Spinal cord (tissue), 10 donors: ENCODE data around the gene MED26. TPM values are rescaled to one million over a fixed set of nuclear protein-coding genes. Genes with fewer than 3 reads are reported as not detected.

Source experiments
- DNase-seq, 6 donors: peaks; one replicate each; pipeline versions ENCODE4 v3.0.0 to v3.0.0-alpha.2; 2013 to 2015; ENCODE audit warnings: low spot score in 6 of 6, low read depth in 4 of 6
- H3K27ac ChIP-seq: one replicate; pipeline ENCODE4 v1.5.1; 2013; ENCODE audit warnings: low read depth, low read length, control low read depth
- H3K27me3 ChIP-seq: one replicate; pipeline ENCODE4 v1.6.1; 2013; ENCODE audit warnings: low read length; ENCODE audit not compliant: control insufficient read depth, insufficient read depth
- H3K36me3 ChIP-seq: one replicate; pipeline ENCODE4 v1.6.1; 2013; ENCODE audit warnings: low read length; ENCODE audit not compliant: control insufficient read depth, insufficient read depth
- H3K4me1 ChIP-seq: one replicate; pipeline ENCODE4 v1.6.1; 2013; ENCODE audit warnings: low read length; ENCODE audit not compliant: control insufficient read depth, insufficient read depth
- H3K4me3 ChIP-seq: one replicate; pipeline ENCODE4 v1.5.1; 2013; ENCODE audit warnings: low read depth, low read length, control low read depth
- H3K9me3 ChIP-seq: one replicate; pipeline ENCODE4 v1.6.1; 2013; ENCODE audit warnings: low read length; ENCODE audit not compliant: control insufficient read depth, insufficient read depth
- WGBS: methylation state at CpG from one replicate; pipeline ENCODE4 v1.1.5; 2013; ENCODE audit warnings: missing lambda C conversion rate; ENCODE audit not compliant: insufficient coverage; 5-methylcytosine and 5-hydroxymethylcytosine counted together
- polyA plus RNA-seq, 2 donors: library from polyadenylated mRNA; unstranded; fragments of 120-200 nt; gene quantifications; one replicate each; pipeline ENCODE4 v1.2.1, GENCODE V29; 2013; ENCODE audit not compliant: insufficient read length in 2 of 2
- total RNA-seq, 2 donors: library from RNA; depleted of rRNA in 1 of 2; stranded (reverse); fragments of 120-200 nt in 1 of 2; fragments of >200 nt in 1 of 2; gene quantifications; one replicate each; pipeline versions ENCODE4 v1.2.3 to v1.2.4, GENCODE V29; 2013 to 2014
- donor health status: healthy.

Gene MED26
- total and polyA plus RNA-seq, 4 donors: 4.0 to 9.2 (median 8.1) TPM

DNA sequence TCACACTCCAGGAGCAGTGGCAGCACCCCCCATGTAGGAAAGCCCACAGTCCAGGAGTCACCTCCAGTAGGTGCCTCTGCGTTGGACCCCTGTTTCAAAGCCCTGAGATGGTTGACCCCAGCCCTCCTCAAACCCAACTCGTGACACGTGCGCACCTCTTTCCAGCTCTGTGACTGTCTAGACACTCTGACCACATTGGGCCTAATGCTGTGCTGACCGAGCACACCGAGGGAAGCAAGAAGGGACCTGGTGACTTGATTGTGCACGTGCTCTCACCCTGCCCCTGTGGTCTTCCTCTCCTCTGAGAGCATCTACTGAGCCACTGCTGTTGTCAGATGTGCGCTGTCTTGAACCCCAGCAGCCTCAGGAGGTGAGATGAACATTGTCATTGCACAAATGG is 32.9 kb downstream of the MED26 start:
- Histone ChIP-seq H3K4me3 (no peak overlapping the region), H3K27me3 (no peaks in the 10 kb centered on the region), H3K36me3 (peaks cover 4% of the 10 kb centered on the region), H3K27ac (no peak overlapping the region), H3K4me1 (peaks cover 31% of the 10 kb centered on the region), H3K9me3 (no peaks in the 10 kb centered on the region)
- 91% methylated on average over 8 of the region's 8 CpGs for WGBS
- DNase-seq: no peak

DNA sequence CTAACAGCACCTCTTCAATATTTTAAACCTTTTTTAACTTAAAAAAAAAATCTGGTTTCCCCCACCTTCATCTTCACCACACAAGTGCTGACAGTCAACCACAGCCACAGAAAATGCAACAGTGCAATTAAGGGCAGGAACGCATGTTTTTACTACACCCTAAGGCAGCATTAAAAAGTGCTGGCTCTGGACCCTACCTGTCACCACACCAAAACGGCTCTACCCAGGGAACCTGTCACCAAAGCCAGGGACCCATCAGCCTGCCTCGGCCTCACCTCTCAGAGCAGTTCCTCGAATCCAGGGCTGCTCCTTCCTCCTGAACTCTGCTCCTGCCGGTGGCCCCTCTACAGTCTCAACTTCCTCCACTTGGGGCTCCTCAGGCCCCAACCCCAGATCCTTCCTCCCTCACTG is 33.3 kb downstream of the MED26 start:
- Histone ChIP-seq H3K27ac (no peak overlapping the region), H3K36me3 (peaks cover 2% of the 10 kb centered on the region), H3K27me3 (no peaks in the 10 kb centered on the region), H3K9me3 (no peaks in the 10 kb centered on the region), H3K4me1 (peaks cover 31% of the 10 kb centered on the region), H3K4me3 (no peak overlapping the region)
- WGBS: 78% methylated on average over 5 of the region's 5 CpGs
- DNase-seq: no peak

GRCh38 chr19:16594131-16594586 is 33.8 kb downstream of the MED26 start:
- Histone ChIP-seq H3K27me3 (no peaks in the 10 kb centered on the region), H3K36me3 (peaks cover 2% of the 10 kb centered on the region), H3K27ac (no peak overlapping the region), H3K4me1 (peaks cover 30% of the 10 kb centered on the region), H3K9me3 (no peaks in the 10 kb centered on the region), H3K4me3 (no peak overlapping the region)
- 89% methylated on average over 9 of the region's 10 CpGs for WGBS
- DNase-seq: no peak

DNA sequence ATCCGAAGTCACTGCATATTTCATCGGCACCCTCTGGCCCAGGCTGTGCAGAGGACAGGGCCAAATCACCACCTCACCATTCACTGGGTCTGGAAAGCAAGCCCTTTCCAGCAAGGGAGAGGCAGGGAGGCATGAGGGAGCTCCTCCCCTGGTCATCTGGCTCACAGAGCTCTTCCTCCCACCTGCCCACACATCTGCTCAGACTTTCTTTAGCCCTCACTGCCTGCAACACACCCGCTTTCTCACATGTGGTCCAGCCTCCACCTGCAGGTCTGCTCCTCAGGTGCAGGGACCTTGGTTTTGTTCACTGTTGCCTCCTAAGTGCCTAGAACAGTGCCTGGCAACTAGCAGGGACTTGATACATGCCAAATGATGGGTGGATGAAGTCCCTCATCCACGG is 34.8 kb downstream of the MED26 start:
- Histone ChIP-seq H3K36me3 (peaks cover 2% of the 10 kb centered on the region), H3K27ac (no peak overlapping the region), H3K27me3 (no peaks in the 10 kb centered on the region), H3K9me3 (no peaks in the 10 kb centered on the region), H3K4me3 (no peak overlapping the region), H3K4me1 (peaks cover 30% of the 10 kb centered on the region)
- DNase-seq: no peak
- 100% methylated on average over 4 of the region's 4 CpGs for WGBS

DNA sequence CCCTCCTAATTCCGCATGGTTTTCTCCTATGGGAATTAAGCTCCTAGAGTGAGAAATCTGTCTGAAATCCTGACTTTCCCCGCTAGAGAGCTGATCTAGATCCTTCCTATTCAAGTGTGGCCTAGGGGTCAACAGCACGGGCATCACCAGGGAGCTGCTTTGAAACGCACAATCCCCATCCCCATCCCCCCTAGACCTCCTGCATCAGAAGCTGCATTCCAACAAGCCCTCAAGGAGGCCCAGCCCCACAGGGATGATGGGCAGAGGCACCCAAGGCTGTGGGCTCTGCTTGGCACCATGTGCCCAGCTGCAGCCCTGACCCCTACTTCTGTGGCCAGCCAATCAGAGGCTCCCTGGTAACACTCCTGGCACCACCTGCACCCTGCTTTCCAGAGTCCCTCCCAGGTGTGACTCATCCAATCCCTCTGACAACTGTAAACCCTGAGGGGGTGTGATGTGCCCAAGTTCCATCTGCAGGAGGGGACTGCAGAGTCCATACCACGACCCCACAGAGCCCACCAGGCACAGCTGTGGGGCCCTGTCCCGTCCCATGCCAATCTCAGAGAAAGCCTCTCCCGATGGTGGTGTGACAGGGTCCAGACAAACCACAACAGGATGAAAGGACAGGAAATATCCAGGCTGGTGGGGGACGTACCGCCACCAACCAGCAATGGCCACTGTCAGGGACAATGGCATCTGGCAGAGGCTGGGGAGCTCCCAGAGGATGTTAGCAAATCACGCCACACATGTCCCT is 36.0 kb downstream of the MED26 start:
- no peak overlapping the region for H3K27ac ChIP-seq
- 55% methylated on average over 10 of the region's 10 CpGs for WGBS
- peaks cover 2% of the 10 kb centered on the region for H3K36me3 ChIP-seq
- H3K27me3 ChIP-seq: no peaks in the 10 kb centered on the region
- no peak for DNase-seq
- H3K9me3 ChIP-seq: no peaks in the 10 kb centered on the region
- H3K4me3 ChIP-seq: no peak overlapping the region
- peaks cover 41% of the 10 kb centered on the region for H3K4me1 ChIP-seq

- Histone ChIP-seq H3K27ac (no peak overlapping the region), H3K27me3 (no peaks in the 10 kb centered on the region), H3K36me3 (peaks cover 8% of the 10 kb centered on the region), H3K9me3 (no peaks in the 10 kb centered on the region), H3K4me3 (no peak overlapping the region), H3K4me1 (peaks cover 49% of the 10 kb centered on the region)
- no peak for DNase-seq
- WGBS: 75% methylated on average over 5 of the region's 9 CpGs
These were observed 36.9 kb downstream of the MED26 start for GRCh38 chr19:16590876-16591802.

DNA sequence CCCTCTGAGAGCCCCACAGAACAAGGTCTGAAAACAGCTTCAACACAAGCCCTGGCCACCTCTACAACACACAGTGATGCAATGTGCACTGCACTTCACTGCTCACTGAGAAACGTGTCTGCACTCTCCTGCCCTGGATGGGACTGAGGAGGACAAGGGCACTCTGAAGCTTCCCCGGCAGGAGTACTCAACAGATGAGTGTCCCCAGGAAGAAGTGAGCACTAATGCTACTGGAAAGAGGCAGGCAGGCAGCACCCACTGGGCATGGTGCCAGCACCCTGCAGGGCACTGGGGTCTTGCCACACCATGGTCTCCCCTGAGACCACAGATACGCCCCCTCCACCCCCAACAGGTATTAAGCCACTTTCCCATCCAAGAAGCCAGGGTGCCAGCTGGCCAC is 38.1 kb downstream of the MED26 start:
- Histone ChIP-seq H3K4me1 (peaks cover 58% of the 10 kb centered on the region), H3K27me3 (no peaks in the 10 kb centered on the region), H3K36me3 (peaks cover 10% of the 10 kb centered on the region), H3K9me3 (no peaks in the 10 kb centered on the region), H3K4me3 (no peak overlapping the region), H3K27ac (no peak overlapping the region)
- WGBS: 54% methylated on average over 3 of the region's 3 CpGs
- no peak for DNase-seq

GRCh38 chr19:16588824-16589577 is 39.0 kb downstream of the MED26 start:
- WGBS: 61% methylated on average over 6 of the region's 11 CpGs

More at GRCh38 chr19:16588824-16589577, 39.0 kb downstream of the MED26 start:
- Histone ChIP-seq H3K4me3 (no peak overlapping the region), H3K9me3 (no peaks in the 10 kb centered on the region), H3K4me1 (peaks cover 68% of the 10 kb centered on the region), H3K27me3 (no peaks in the 10 kb centered on the region), H3K36me3 (peaks cover 10% of the 10 kb centered on the region), H3K27ac (peak overlapping the region; percentile 47)
- DNase-seq: no peak
